IMR-90 (cell line): ENCODE measurements around the gene PTMS. TPM values are rescaled to one million over a fixed set of nuclear protein-coding genes. Genes with fewer than 3 reads are reported as not detected.
A peak's percentile ranks its signal among the peaks of the same experiment; 100 is the strongest.

Experiments used
- ATAC-seq: fragments of 200-7000 bp; cut with Tn5 transposase; 2 replicates; pipeline ENCODE4 v1.9.1; 2020; ENCODE audit warnings: low read depth, mild to moderate bottlenecking, moderate library complexity
- BruUV-seq: library from RNA; stranded (reverse); fragments of 400-500 nt; replicated peaks from 2 replicates; lab custom pipeline; 2021; lab: Mats Ljungman, UMichigan
- CTCF ChIA-PET: fragments of 300-600 bp; formaldehyde crosslinking; extraction: SDS; loops from one replicate; lab custom pipeline; 2021; ENCODE audit warnings: antibody characterized with exemption; lab: Yijun Ruan, JAX
- POLR2A ChIA-PET: fragments of 300-600 bp; sonication (Branson Sonifier 250); formaldehyde crosslinking; loops from one replicate; lab custom pipeline; 2022; ENCODE audit warnings: antibody characterized with exemption; ENCODE audit not compliant: unreplicated experiment; lab: Charles Lee
- DNase-seq: peaks from one replicate; pipeline ENCODE4 v3.0.0; 2013
- H2AFZ ChIP-seq: replicated peaks from 2 replicates; pipeline ENCODE3; 2013; ENCODE audit warnings: low read length, mild to moderate bottlenecking; ENCODE audit not compliant: poor library complexity
- H2AK5ac ChIP-seq: 2 replicates; pipeline ENCODE4 v1.6.1; 2013; ENCODE audit warnings: low read depth, low read length, inconsistent platforms
- H2AK9ac ChIP-seq: replicated peaks from 2 replicates; pipeline ENCODE3; 2013; ENCODE audit warnings: mild to moderate bottlenecking, low read depth, low read length, moderate library complexity; ENCODE audit not compliant: poor library complexity
- H2BK120ac ChIP-seq: 2 replicates; pipeline ENCODE4 v1.6.1; 2013; ENCODE audit warnings: low read depth, low read length, inconsistent platforms
- H2BK15ac ChIP-seq: 3 replicates; pipeline ENCODE4 v1.6.1; 2013; ENCODE audit warnings: low read depth, low read length, inconsistent platforms
- H2BK20ac ChIP-seq: 2 replicates; pipeline ENCODE4 v1.6.1; 2013; ENCODE audit warnings: low read depth, mild to moderate bottlenecking, inconsistent platforms, low read length, moderate library complexity
- H2BK5ac ChIP-seq: 2 replicates; pipeline ENCODE4 v1.6.1; 2013; ENCODE audit warnings: mild to moderate bottlenecking, low read depth, low read length, inconsistent platforms; ENCODE audit not compliant: poor library complexity, severe bottlenecking
- H3K14ac ChIP-seq: replicated peaks from 2 replicates; pipeline ENCODE4 v1.6.1; 2013; ENCODE audit warnings: low read depth, low read length, inconsistent platforms
- H3K18ac ChIP-seq: 2 replicates; pipeline ENCODE4 v1.6.1; 2013; ENCODE audit warnings: low read depth, low read length, control low read depth
- H3K23ac ChIP-seq: 2 replicates; pipeline ENCODE4 v1.6.1; 2013; ENCODE audit warnings: low read depth, low read length, inconsistent platforms
- H3K27ac ChIP-seq: 2 replicates; pipeline ENCODE4 v1.5.1; 2013; ENCODE audit warnings: mild to moderate bottlenecking, control low read depth, low read length; ENCODE audit not compliant: insufficient read depth
- H3K27me3 ChIP-seq: 2 replicates; pipeline ENCODE4 v1.6.1; 2013; ENCODE audit warnings: low read length; ENCODE audit not compliant: control insufficient read depth, insufficient read depth
- H3K36me3 ChIP-seq: 2 replicates; pipeline ENCODE4 v1.6.1; 2013; ENCODE audit warnings: low read length, mixed read lengths; ENCODE audit not compliant: control insufficient read depth, insufficient read depth
- H3K4ac ChIP-seq: 2 replicates; pipeline ENCODE4 v1.6.1; 2013; ENCODE audit warnings: low read depth, low read length, inconsistent platforms
- H3K4me1 ChIP-seq: 2 replicates; pipeline ENCODE4 v1.6.1; 2013; ENCODE audit warnings: low read length, mixed read lengths; ENCODE audit not compliant: control insufficient read depth, insufficient read depth
- H3K4me2 ChIP-seq: 2 replicates; pipeline ENCODE4 v1.6.1; 2013; ENCODE audit warnings: low read depth, mild to moderate bottlenecking, control low read depth, low read length, moderate library complexity
- H3K4me3 ChIP-seq: 2 replicates; pipeline ENCODE4 v1.5.1; 2013; ENCODE audit warnings: low read depth, mild to moderate bottlenecking, control low read depth, low read length, moderate library complexity; ENCODE audit not compliant: insufficient read depth
- H3K56ac ChIP-seq: 2 replicates; pipeline ENCODE4 v1.6.1; 2013; ENCODE audit warnings: low read length, inconsistent platforms; ENCODE audit not compliant: insufficient read depth; ENCODE audit errors: extremely low read depth
- H3K79me1 ChIP-seq, 2 experiments: 2 replicates each; pipeline ENCODE4 v1.6.1; 2013; ENCODE audit warnings: low read length in 2 of 2, inconsistent platforms in 1 of 2, low read depth in 1 of 2
- H3K9ac ChIP-seq: 2 replicates; pipeline ENCODE4 v1.6.1; 2013; ENCODE audit warnings: low read depth, low read length, control low read depth
- H3K9me1 ChIP-seq: 2 replicates; pipeline ENCODE4 v1.6.1; 2013; ENCODE audit warnings: low read length, inconsistent platforms; ENCODE audit not compliant: insufficient read depth
- H3K9me3 ChIP-seq: 2 replicates; pipeline ENCODE4 v1.6.1; 2013; ENCODE audit warnings: low read length; ENCODE audit not compliant: control insufficient read depth, insufficient read depth
- H4K20me1 ChIP-seq: 2 replicates; pipeline ENCODE4 v1.6.1; 2013; ENCODE audit warnings: low read length, inconsistent platforms; ENCODE audit not compliant: insufficient read depth
- H4K5ac ChIP-seq: 2 replicates; pipeline ENCODE4 v1.6.1; 2013; ENCODE audit warnings: mild to moderate bottlenecking, low read depth, low read length, control low read depth
- H4K8ac ChIP-seq, 2 experiments: 2 replicates each; pipeline ENCODE4 v1.6.1; 2013; ENCODE audit warnings: low read depth in 2 of 2, low read length in 2 of 2, control low read depth in 1 of 2, inconsistent platforms in 1 of 2
- H4K91ac ChIP-seq: 2 replicates; pipeline ENCODE4 v1.6.1; 2013; ENCODE audit warnings: low read depth, low read length, inconsistent platforms; ENCODE audit not compliant: insufficient read depth
- BHLHE40 ChIP-seq: fragments of 150-350 bp; IDR thresholded peaks from 2 replicates; pipeline ENCODE4 v1.6.1; 2016; ENCODE audit warnings: mild to moderate bottlenecking, low read depth, low read length
- CHD1 ChIP-seq: IDR thresholded peaks from 2 replicates; pipeline ENCODE4 v1.6.1; 2012; ENCODE audit warnings: low read depth, low read length, improper control_type of control experiment
- MAZ ChIP-seq: IDR thresholded peaks from 2 replicates; pipeline ENCODE4 v1.6.1; 2012; ENCODE audit warnings: low read depth, mild to moderate bottlenecking, low read length, improper control_type of control experiment, moderate library complexity, borderline replicate concordance
- MXI1 ChIP-seq: IDR thresholded peaks from 2 replicates; pipeline ENCODE4 v1.6.1; 2012; ENCODE audit warnings: low read depth, mild to moderate bottlenecking, low read length, moderate library complexity, borderline replicate concordance
- POLR2A ChIP-seq: IDR thresholded peaks from 2 replicates; pipeline ENCODE4 v1.6.1; 2012; ENCODE audit warnings: mild to moderate bottlenecking, low read depth, low read length
- WGBS, 2 experiments: methylation state at CpG; one replicate each; pipeline versions ENCODE4 v1.1.5 to v1.1.7; 2013; ENCODE audit warnings: missing lambda C conversion rate in 2 of 2; ENCODE audit not compliant: insufficient read length in 1 of 2; ENCODE audit errors: extremely low coverage in 2 of 2; 5-methylcytosine and 5-hydroxymethylcytosine counted together
- dilution Hi-C: fragments of 300-500 bp; cut with HindIII; formaldehyde crosslinking; loops from one replicate; pipeline ENCODE4 v1.14.3; 2018; ENCODE audit warnings: low sequenced_read_pairs; ENCODE audit not compliant: unreplicated experiment
- in situ Hi-C: fragments of 300-500 bp; cut with MboI; formaldehyde crosslinking; loops from 3 replicates; pipeline ENCODE4 v1.14.3; 2019; ENCODE audit warnings: low sequenced_read_pairs, inconsistent platforms, mixed read lengths
- intact Hi-C: fragments of 100-400 bp; cut with micrococcal nuclease; formaldehyde crosslinking; loops from 2 replicates; pipeline ENCODE4 v1.10.0; 2022
- polyA plus RNA-seq, 3 experiments: library from polyadenylated mRNA; depleted of rRNA; stranded (reverse); fragments of >200 nt; gene quantifications; 2 replicates each; pipeline ENCODE4 v1.2.3, GENCODE V29; 2012; ENCODE audit warnings: low replicate concordance in 1 of 3
- total RNA-seq: library from RNA; depleted of rRNA; stranded (reverse); fragments of >200 nt; gene quantifications from 2 replicates; pipeline ENCODE4 v1.2.3, GENCODE V29; 2012
- TF ChIP-seq, protein P1 (sequence below): fragments of 150-350 bp; IDR thresholded peaks from 2 replicates; pipeline ENCODE4 v1.6.1; 2017; ENCODE audit warnings: mild to moderate bottlenecking, antibody characterized with exemption, low read length, low read depth

PTMS gene
- total and polyA plus RNA-seq, 2 of the 4 experiments (the other 2 are of a cell fraction): 17.2 to 275 TPM

DNA sequence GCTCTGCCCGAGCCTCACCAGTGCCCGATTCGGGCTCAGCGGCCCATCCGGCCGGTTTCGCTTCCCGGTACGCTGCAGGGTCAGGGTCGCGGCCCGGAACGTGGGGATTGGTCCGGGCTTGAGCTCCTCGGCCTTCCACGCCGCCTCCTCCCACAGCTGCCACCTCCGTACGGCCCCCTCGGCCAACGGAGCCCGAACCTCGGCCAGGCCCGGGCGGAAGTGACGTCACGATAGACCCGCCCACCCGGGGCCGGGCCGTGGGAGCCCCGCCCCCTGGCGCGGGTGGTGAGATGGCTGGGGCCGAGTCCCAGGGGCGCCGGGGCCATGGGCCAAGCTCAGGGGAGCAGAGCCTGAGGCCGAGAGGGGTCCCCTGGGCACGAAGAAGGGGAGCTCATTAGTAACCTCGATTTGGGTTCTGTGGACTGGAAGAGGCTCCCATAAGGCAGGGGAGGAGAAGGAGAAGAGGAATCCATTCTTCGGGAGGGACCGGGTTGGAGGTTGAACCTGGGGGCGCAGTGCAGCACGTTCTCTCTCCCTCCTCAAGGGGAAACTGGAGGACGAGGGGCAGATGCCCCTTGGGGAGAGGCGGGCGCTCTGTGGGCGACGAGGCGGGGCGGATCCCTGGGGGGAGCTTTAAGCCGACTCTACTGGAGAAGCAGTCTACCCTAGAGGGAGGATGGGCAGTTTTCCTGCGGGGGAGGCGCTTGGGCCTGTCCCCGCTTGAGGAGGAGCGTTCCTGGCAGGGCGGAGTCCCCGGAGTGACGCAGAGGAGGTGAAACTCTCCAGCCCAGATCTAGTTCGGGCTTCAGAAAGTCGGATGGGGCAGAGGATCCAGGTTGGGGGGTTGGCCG is 13.0 kb upstream of the PTMS start, which contains the start of gene MLF2:
Gene MLF2, minus strand, starts transcription at position 221 of the 851 bp plus-strand sequence. CDS start 807 bp downstream, outside the sequence.
- Histone ChIP-seq H3K27me3 (no peaks in the 10 kb centered on the region), H3K14ac (peak within 1 kb of the TSS; percentile 99), H4K91ac (peak within 1 kb of the TSS; percentile 99), H3K36me3 (peaks cover 32% of the 10 kb centered on the region), H3K79me1 (peaks cover 21 to 32% of the 10 kb centered on the region in 2 experiments), H2BK15ac (peak within 1 kb of the TSS; percentile 67; the same call in 1 of the 3 replicates), H4K8ac (peak within 1 kb of the TSS; percentile 93 to 99), H3K9me3 (no peaks in the 10 kb centered on the region), H3K23ac (peak within 1 kb of the TSS; percentile 96), H4K5ac (peak within 1 kb of the TSS; percentile 87), H2BK120ac (peak within 1 kb of the TSS; percentile 78), H3K27ac (peak within 1 kb of the TSS; percentile 94), H3K9ac (peak within 1 kb of the TSS; percentile 93), H4K20me1 (peaks cover 13% of the 10 kb centered on the region), H3K9me1 (no peaks in the 10 kb centered on the region; the same call in none of the 2 replicates), H2AK5ac (peak within 1 kb of the TSS; percentile 95), H2AK9ac (peak within 1 kb of the TSS; percentile 100), H3K4me3 (peak within 1 kb of the TSS; percentile 71), H3K56ac (peak within 1 kb of the TSS; percentile 100), H2AFZ (peak within 1 kb of the TSS; percentile 91), H2BK5ac (peak within 1 kb of the TSS; percentile 93), H3K4me2 (peak within 1 kb of the TSS; percentile 94), H3K18ac (peak within 1 kb of the TSS; percentile 87), H3K4me1 (peaks cover 7% of the 10 kb centered on the region), H3K4ac (peak within 1 kb of the TSS; percentile 99), H2BK20ac (no peak within 1 kb of the TSS)
- CTCF ChIA-PET: interaction anchor here (0.5 to 3.9 kb wide), 12 partner anchors 10 to 120 kb away, joined by 3 to 27 read pairs (median 4); partner anchors contain the start of genes CD4, PTMS, SPSB2 and ZNF384
- in situ Hi-C loops: loop anchor here (5.0 kb wide), 1 partner anchor 74 kb away; the partner anchor contains the start of gene P3H3
- peak; percentile 47; the same call in 1 of the 2 replicates for TF ChIP-seq MXI1
- no peak; the same call in none of the 2 replicates for TF ChIP-seq POLR2A
- TF ChIP-seq CHD1: 0 out of 2 replicates have a peak, but pooled peaks have one; percentile 17
- TF ChIP-seq, protein P1, sequence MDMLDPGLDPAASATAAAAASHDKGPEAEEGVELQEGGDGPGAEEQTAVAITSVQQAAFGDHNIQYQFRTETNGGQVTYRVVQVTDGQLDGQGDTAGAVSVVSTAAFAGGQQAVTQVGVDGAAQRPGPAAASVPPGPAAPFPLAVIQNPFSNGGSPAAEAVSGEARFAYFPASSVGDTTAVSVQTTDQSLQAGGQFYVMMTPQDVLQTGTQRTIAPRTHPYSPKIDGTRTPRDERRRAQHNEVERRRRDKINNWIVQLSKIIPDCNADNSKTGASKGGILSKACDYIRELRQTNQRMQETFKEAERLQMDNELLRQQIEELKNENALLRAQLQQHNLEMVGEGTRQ: no peak
- TF ChIP-seq BHLHE40: peak; percentile 42; the same call in 1 of the 2 replicates
- TF ChIP-seq MAZ: peak; percentile 83; the same call in 1 of the 2 replicates
- POLR2A ChIA-PET: interaction anchor here (0.6 to 3.2 kb wide), 6 partner anchors 10 to 69 kb away, joined by 3 to 21 read pairs (median 4); partner anchors contain the start of genes GPR162 and PTMS
- peak; percentile 99 for DNase-seq
- no TSS peak for BruUV-seq
- dilution Hi-C loops: no loop called here
- ATAC-seq: peak; percentile 93
- WGBS, 2 experiments: 0% methylated on average over 9 of the region's 62 CpGs; no CpG with 5 or more reads in 1 of the 2 experiments
- intact Hi-C loops: loop anchor here (1.0 to 2.0 kb wide), 4 partner anchors 11 to 72 kb away; partner anchors contain the start of gene ZNF384
